GM12878 (cell line): ENCODE measurements around the gene LYRM4. TPM values are rescaled to one million over a fixed set of nuclear protein-coding genes. Genes with fewer than 3 reads are reported as not detected.

Experiments used
- ATAC-seq: fragments of 200-7000 bp; cut with Tn5 transposase; 3 replicates; pipeline ENCODE4 v1.9.1; 2020; ENCODE audit warnings: mild to moderate bottlenecking, moderate library complexity
- BruUV-seq: library from RNA; stranded (reverse); fragments of 400-500 nt; replicated peaks from 2 replicates; lab custom pipeline; 2021; lab: Mats Ljungman, UMichigan
- CTCF ChIA-PET: fragments of 300-600 bp; sonication (Branson Sonifier 250); formaldehyde crosslinking; extraction: SDS; loops from one replicate; lab custom pipeline; 2021; ENCODE audit warnings: inconsistent platforms; lab: Yijun Ruan, JAX
- POLR2A ChIA-PET: fragments of 350-600 bp; formaldehyde crosslinking; extraction: SDS; loops from one replicate; lab custom pipeline; 2021; ENCODE audit warnings: inconsistent platforms; lab: Charles Lee
- RAD21 ChIA-PET: fragments of 300-600 bp; sonication (Branson Sonifier 250); formaldehyde crosslinking; loops from one replicate; lab custom pipeline; 2023; ENCODE audit warnings: antibody characterized with exemption; ENCODE audit not compliant: unreplicated experiment; lab: Charles Lee
- SMC1A ChIA-PET: fragments of 300-600 bp; sonication (Branson Sonifier 250); formaldehyde crosslinking; loops from one replicate; lab custom pipeline; 2023; ENCODE audit not compliant: unreplicated experiment, uncharacterized antibody; lab: Charles Lee
- DNase-seq: peaks from one replicate; pipeline ENCODE4 v3.0.0-alpha.2; 2011; ENCODE audit warnings: low read depth, low spot score
- FAIRE-seq: peaks from 3 replicates; lab custom pipeline; 2011; peaks lifted over from hg19 to GRCh38; lab: Jason Lieb, UNC
- H2AFZ ChIP-seq: 2 replicates; pipeline ENCODE4 v1.6.0; 2011; ENCODE audit warnings: low read depth, low read length, control low read depth; ENCODE audit not compliant: control insufficient read depth
- H3K27ac ChIP-seq: 2 replicates; pipeline ENCODE4 v1.5.1; 2011; ENCODE audit warnings: control low read depth; ENCODE audit not compliant: control insufficient read depth, insufficient read depth
- H3K27me3 ChIP-seq, 2 experiments: replicated peaks in 1 of 2; 2 replicates each; pipeline versions ENCODE4 v1.6.0 to v1.6.1; 2011; ENCODE audit warnings: low read length in 1 of 2; ENCODE audit not compliant: control insufficient read depth in 2 of 2, insufficient read depth in 2 of 2
- H3K36me3 ChIP-seq, 2 experiments: 2 replicates each; pipeline ENCODE4 v1.5.1; 2011; ENCODE audit warnings: low read length in 1 of 2; ENCODE audit not compliant: control insufficient read depth in 2 of 2, insufficient read depth in 2 of 2
- H3K4me1 ChIP-seq: 2 replicates; pipeline ENCODE4 v1.6.1; 2011; ENCODE audit warnings: mild to moderate bottlenecking, low read length, moderate library complexity, mixed read lengths; ENCODE audit not compliant: control insufficient read depth, insufficient read depth
- H3K4me2 ChIP-seq: 2 replicates; pipeline ENCODE4 v1.6.0; 2011; ENCODE audit warnings: control low read depth; ENCODE audit not compliant: control insufficient read depth, insufficient read depth
- H3K4me3 ChIP-seq: fragments of 200-600 bp; sonication (generic); 2 replicates; pipeline ENCODE4 v1.5.1; 2016
- H3K79me2 ChIP-seq: 2 replicates; pipeline ENCODE4 v1.6.0; 2011; ENCODE audit warnings: low read length; ENCODE audit not compliant: control insufficient read depth, insufficient read depth
- H3K9ac ChIP-seq: 2 replicates; pipeline ENCODE4 v1.8.0; 2011; ENCODE audit warnings: low read length, control low read depth, mixed read lengths; ENCODE audit not compliant: control insufficient read depth, insufficient read depth
- H3K9me3 ChIP-seq: replicated peaks from 3 replicates; pipeline ENCODE4 v1.5.1; 2011; ENCODE audit warnings: mild to moderate bottlenecking, low read length; ENCODE audit not compliant: control insufficient read depth, insufficient read depth
- H4K20me1 ChIP-seq: 2 replicates; pipeline ENCODE4 v1.6.0; 2011; ENCODE audit not compliant: control insufficient read depth, insufficient read depth
- DPF2 ChIP-seq: fragments of 450-650 bp; IDR thresholded peaks from 2 replicates; pipeline ENCODE4 v1.6.1; 2017; ENCODE audit warnings: mild to moderate bottlenecking
- EP300 ChIP-seq, 2 experiments: fragments of 150-350 bp in 1 of 2; IDR thresholded peaks; 2 replicates each; pipeline ENCODE4 v1.6.1; 2011 to 2012; ENCODE audit warnings: low read depth in 2 of 2, low read length in 2 of 2, borderline replicate concordance in 1 of 2, improper control_type of control experiment in 1 of 2, inconsistent platforms in 1 of 2; ENCODE audit not compliant: control insufficient read depth in 1 of 2
- ESRRA ChIP-seq: IDR thresholded peaks from 2 replicates; pipeline ENCODE4 v1.6.1; 2012; ENCODE audit warnings: mild to moderate bottlenecking, low read length, improper control_type of control experiment
- HDAC6 ChIP-seq: fragments of 200-600 bp; sonication (generic); IDR thresholded peaks from one replicate; pipeline ENCODE4 v1.8.0; 2017; ENCODE audit warnings: antibody characterized with exemption; ENCODE audit not compliant: unreplicated experiment
- IKZF1 ChIP-seq: fragments of 450-650 bp; conservative IDR thresholded peaks from 2 replicates; pipeline ENCODE4 v1.6.1; 2017; ENCODE audit warnings: antibody characterized with exemption, mild to moderate bottlenecking
- NRF1 ChIP-seq: conservative IDR thresholded peaks from 2 replicates; pipeline ENCODE4 v1.6.1; 2011; ENCODE audit warnings: mild to moderate bottlenecking, low read depth, low read length, improper control_type of control experiment
- SIN3A ChIP-seq: IDR thresholded peaks from 2 replicates; pipeline ENCODE4 v1.6.1; 2012; ENCODE audit warnings: low read depth, low read length, improper control_type of control experiment
- SMAD1 ChIP-seq: fragments of 450-650 bp; IDR thresholded peaks from 2 replicates; pipeline ENCODE4 v1.6.1; 2018; ENCODE audit warnings: mild to moderate bottlenecking, low read depth; ENCODE audit not compliant: partially characterized antibody
- STAT1 ChIP-seq: fragments of 450-650 bp; conservative IDR thresholded peaks from 2 replicates; pipeline ENCODE4 v1.6.1; 2014; ENCODE audit warnings: antibody characterized with exemption, mild to moderate bottlenecking
- ZBED1 ChIP-seq: IDR thresholded peaks from 2 replicates; pipeline ENCODE4 v1.6.1; 2016; ENCODE audit warnings: borderline replicate concordance
- ZNF687 ChIP-seq: fragments of 450-650 bp; IDR thresholded peaks from 2 replicates; pipeline ENCODE4 v1.6.1; 2017; ENCODE audit warnings: mild to moderate bottlenecking, moderate library complexity
- WGBS: methylation state at CpG from one replicate; pipeline ENCODE4 v1.1.6; 2016; ENCODE audit warnings: low lambda C conversion rate; ENCODE audit not compliant: insufficient replicate concordance, insufficient coverage; ENCODE audit errors: missing lambda C conversion rate; 5-methylcytosine and 5-hydroxymethylcytosine counted together
- in situ Hi-C: fragments of 300-500 bp; cut with MboI; formaldehyde crosslinking; loops from 9 replicates; pipeline ENCODE4 v1.14.3; 2018; ENCODE audit warnings: mixed read lengths
- intact Hi-C: fragments of 100-400 bp; cut with micrococcal nuclease; formaldehyde crosslinking; loops from one replicate; pipeline ENCODE4 v1.14.2; 2022; ENCODE audit not compliant: unreplicated experiment
- polyA plus RNA-seq, 11 experiments: library from polyadenylated mRNA; depleted of rRNA in 4 of 11; unstranded in 6 of 11; stranded (reverse) in 5 of 11; fragments of >200 nt; fragmentation: Nextera tagmentation in 4 of 11; fragmentation: Illumina TruSeq in 1 of 11; extraction: Ambion mirVana in 4 of 11; extraction: Trizol in 1 of 11; gene quantifications; 1 replicate in 1 of 11; 2 replicates in 10 of 11; pipeline versions ENCODE4 v1.2.1 to v1.2.3, GENCODE V29; 2011 to 2016; ENCODE audit warnings: inconsistent platforms in 2 of 11, missing spikeins in 2 of 11, low read depth in 1 of 11
- total RNA-seq, 4 experiments: library from RNA; depleted of rRNA in 3 of 4; stranded (reverse); fragments of >200 nt in 3 of 4; fragmentation: Illumina TruSeq in 1 of 4; extraction: Trizol in 1 of 4; gene quantifications; 2 replicates each; pipeline versions ENCODE4 v1.2.1 to v1.2.3, GENCODE V29; 2013 to 2021
- TF ChIP-seq, protein P1 (sequence below): IDR thresholded peaks from 2 replicates; pipeline ENCODE4 v1.6.1; 2012; ENCODE audit warnings: low read length, inconsistent platforms
- TF ChIP-seq, protein P2 (sequence below): fragments of 450-650 bp; IDR thresholded peaks from 2 replicates; pipeline ENCODE4 v1.6.1; 2017; ENCODE audit warnings: mild to moderate bottlenecking

Gene LYRM4
- total and polyA plus RNA-seq, 10 of the 15 experiments (the other 5 are each of a cell fraction or from before 2014, with no cell fraction given): 32.7 to 66.8 (median 44.0) TPM

GRCh38 chr6:5246141-5247097 lies 14.3 kb downstream of the LYRM4 start:
- Histone ChIP-seq H3K27me3 (no peaks in the 10 kb centered on the region), H4K20me1 (no peaks in the 10 kb centered on the region)
- POLR2A ChIA-PET: interaction anchor here (1.8 kb wide), 1 partner anchor 12 kb away, joined by 4 read pairs; no protein-coding TSS in a partner anchor
- no peak for TF ChIP-seq ZBED1
- no peak for TF ChIP-seq ESRRA
- no peak for TF ChIP-seq STAT1
- TF ChIP-seq SMAD1: no peak
- no peak for TF ChIP-seq SIN3A
- TF ChIP-seq ZNF687: no peak
- TF ChIP-seq, protein P1, sequence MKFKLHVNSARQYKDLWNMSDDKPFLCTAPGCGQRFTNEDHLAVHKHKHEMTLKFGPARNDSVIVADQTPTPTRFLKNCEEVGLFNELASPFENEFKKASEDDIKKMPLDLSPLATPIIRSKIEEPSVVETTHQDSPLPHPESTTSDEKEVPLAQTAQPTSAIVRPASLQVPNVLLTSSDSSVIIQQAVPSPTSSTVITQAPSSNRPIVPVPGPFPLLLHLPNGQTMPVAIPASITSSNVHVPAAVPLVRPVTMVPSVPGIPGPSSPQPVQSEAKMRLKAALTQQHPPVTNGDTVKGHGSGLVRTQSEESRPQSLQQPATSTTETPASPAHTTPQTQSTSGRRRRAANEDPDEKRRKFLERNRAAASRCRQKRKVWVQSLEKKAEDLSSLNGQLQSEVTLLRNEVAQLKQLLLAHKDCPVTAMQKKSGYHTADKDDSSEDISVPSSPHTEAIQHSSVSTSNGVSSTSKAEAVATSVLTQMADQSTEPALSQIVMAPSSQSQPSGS: no peak
- TF ChIP-seq DPF2: no peak
- TF ChIP-seq, protein P2, sequence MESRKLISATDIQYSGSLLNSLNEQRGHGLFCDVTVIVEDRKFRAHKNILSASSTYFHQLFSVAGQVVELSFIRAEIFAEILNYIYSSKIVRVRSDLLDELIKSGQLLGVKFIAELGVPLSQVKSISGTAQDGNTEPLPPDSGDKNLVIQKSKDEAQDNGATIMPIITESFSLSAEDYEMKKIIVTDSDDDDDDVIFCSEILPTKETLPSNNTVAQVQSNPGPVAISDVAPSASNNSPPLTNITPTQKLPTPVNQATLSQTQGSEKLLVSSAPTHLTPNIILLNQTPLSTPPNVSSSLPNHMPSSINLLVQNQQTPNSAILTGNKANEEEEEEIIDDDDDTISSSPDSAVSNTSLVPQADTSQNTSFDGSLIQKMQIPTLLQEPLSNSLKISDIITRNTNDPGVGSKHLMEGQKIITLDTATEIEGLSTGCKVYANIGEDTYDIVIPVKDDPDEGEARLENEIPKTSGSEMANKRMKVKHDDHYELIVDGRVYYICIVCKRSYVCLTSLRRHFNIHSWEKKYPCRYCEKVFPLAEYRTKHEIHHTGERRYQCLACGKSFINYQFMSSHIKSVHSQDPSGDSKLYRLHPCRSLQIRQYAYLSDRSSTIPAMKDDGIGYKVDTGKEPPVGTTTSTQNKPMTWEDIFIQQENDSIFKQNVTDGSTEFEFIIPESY: no peak
- TF ChIP-seq HDAC6: no peak
- no peak for TF ChIP-seq NRF1
- no peak for TF ChIP-seq IKZF1
- no peak for TF ChIP-seq EP300 (IDR thresholded peaks at IDR 0.05; ENCODE audit: borderline replicate concordance in 1 of 2, control insufficient read depth in 1 of 2, low read depth in 2 of 2, low read length in 2 of 2)
- TF ChIP-seq, all 136 proteins: peak for 0
- BruUV-seq: no TSS peak
- Histone ChIP-seq H2AFZ (no peak overlapping the region), H3K4me3 (no peak overlapping the region), H3K27ac (no peak overlapping the region), H3K4me1 (no peaks in the 10 kb centered on the region), H3K9me3 (no peaks in the 10 kb centered on the region), H3K9ac (no peak overlapping the region), H3K36me3 (peaks cover 0 to 2% of the 10 kb centered on the region in 2 experiments; a peak in 3 of 4 replicates), H3K79me2 (no peaks in the 10 kb centered on the region), H3K4me2 (no peak overlapping the region)
- intact Hi-C loops (no loop called here), in situ Hi-C loops (no loop called here)
- ChIA-PET SMC1A (interaction anchor here (0.9 kb wide), 1 partner anchor 82 kb away, joined by 3 read pairs; no protein-coding TSS in a partner anchor), RAD21 (no interaction called here), CTCF (interaction anchor here (0.8 to 1.0 kb wide), 2 partner anchors 11 to 133 kb away, joined by 3 to 4 read pairs; no protein-coding TSS in a partner anchor)
- DNase-seq (no peak), ATAC-seq (no peak), FAIRE-seq (no peak)
- WGBS: 87% methylated on average over 13 of the region's 13 CpGs
